ENCODE data around the gene TFDP2. TPM values are rescaled to one million over a fixed set of nuclear protein-coding genes. Genes with fewer than 3 reads are reported as not detected.

Gene TFDP2
- total and polyA plus RNA-seq, 10 of the 15 experiments (the other 5 are each of a cell fraction or from before 2014, with no cell fraction given): 28.3 to 100 (median 49.7) TPM

GRCh38 chr3:141949972-141950371, 199.4 kb downstream of the TFDP2 start:
- TF ChIP-seq ZBTB11 (CRISPR knock-in tag; IDR thresholded peaks at IDR 0.05) (no peak), YBX1 (IDR thresholded peaks at IDR 0.05) (no peak), MYB (IDR thresholded peaks at IDR 0.05; ENCODE audit: borderline replicate concordance, low read depth, low read length) (no peak), E4F1 (IDR thresholded peaks at IDR 0.05; ENCODE audit: borderline replicate concordance, partially characterized antibody) (no peak), ATF7 (IDR thresholded peaks at IDR 0.05; ENCODE audit: low read depth) (no peak), ESRRA (IDR thresholded peaks at IDR 0.05; ENCODE audit: low read length) (no peak), SMAD5 (IDR thresholded peaks at IDR 0.05; ENCODE audit: low read depth) (no peak), CEBPB (IDR thresholded peaks at IDR 0.05; ENCODE audit: borderline replicate concordance in 1 of 2, low read depth in 2 of 2, low read length in 2 of 2) (no peak), MEF2B (IDR thresholded peaks at IDR 0.05; ENCODE audit: partially characterized antibody, poor library complexity, severe bottlenecking) (no peak)
- no peaks in the 10 kb centered on the region for H3K9me3 ChIP-seq (replicated peaks; ENCODE audit: control insufficient read depth, insufficient read depth, low read length)
- H3K36me3 ChIP-seq (ENCODE audit: control insufficient read depth in 2 of 2, insufficient read depth in 2 of 2, low read length in 1 of 2): peaks cover 2 to 8% of the 10 kb centered on the region in 2 experiments; a peak in 2 of 4 replicates
- no peak overlapping the region for H3K4me3 ChIP-seq
- H3K27me3 ChIP-seq (replicated peaks in 1 of 2; ENCODE audit: control insufficient read depth in 2 of 2, insufficient read depth in 2 of 2, low read length in 1 of 2): no peaks in the 10 kb centered on the region
- no peak overlapping the region for H3K4me2 ChIP-seq (ENCODE audit: control insufficient read depth, insufficient read depth)
- DNase-seq (ENCODE audit: low read depth, low spot score) (no peak), FAIRE-seq (no peak), ATAC-seq (no peak; the same call in 2 of the 3 replicates)
- H3K9ac ChIP-seq (ENCODE audit: control insufficient read depth, insufficient read depth, low read length): no peak overlapping the region
- ChIA-PET CTCF (interaction anchor here (1.5 kb wide), 1 partner anchor 10 kb away, joined by 3 read pairs; no protein-coding TSS in a partner anchor), SMC1A (ENCODE audit: uncharacterized antibody, unreplicated experiment) (no interaction called here), POLR2A (no interaction called here), RAD21 (ENCODE audit: unreplicated experiment) (interaction anchor here (0.6 to 0.7 kb wide), 2 partner anchors 79 to 417 kb away, joined by 3 read pairs; no protein-coding TSS in a partner anchor)
- H3K79me2 ChIP-seq (ENCODE audit: control insufficient read depth, insufficient read depth, low read length): no peaks in the 10 kb centered on the region
- H3K4me1 ChIP-seq (ENCODE audit: control insufficient read depth, insufficient read depth, low read length): no peaks in the 10 kb centered on the region
- H4K20me1 ChIP-seq (ENCODE audit: control insufficient read depth, insufficient read depth): no peaks in the 10 kb centered on the region
- H2AFZ ChIP-seq (ENCODE audit: control insufficient read depth, low read depth, low read length): no peak overlapping the region
- BruUV-seq (replicated peaks): no TSS peak
- 99% methylated on average over 6 of the region's 6 CpGs for WGBS (ENCODE audit: insufficient coverage, insufficient replicate concordance, low lambda C conversion rate, missing lambda C conversion rate)
- intact Hi-C loops (cut with micrococcal nuclease; ENCODE audit: unreplicated experiment) (no loop called here), in situ Hi-C loops (cut with MboI) (no loop called here)
- H3K27ac ChIP-seq (ENCODE audit: control insufficient read depth, insufficient read depth): no peak overlapping the region
